Activated T-helper 2 cell treated with anti-CD3 and anti-CD28 coated beads, Interferon-gamma antibody, Interleukin-2, Interleukin-4, amounts not matched to agents 10 μg/mL and 5 μg/mL and 100 μg/mL, durations not matched to agents 14 hours and 24 hours and 36 hours (primary cell): Measurements from ENCODE around the gene LCP1. TPM values are rescaled to one million over a fixed set of nuclear protein-coding genes. Genes with fewer than 3 reads are reported as not detected.

Experiments
- DNase-seq: peaks from one replicate; pipeline ENCODE4 v3.0.0; 2021; ENCODE audit warnings: low spot score
- H3K27ac Mint-ChIP-seq: one replicate; pipeline ENCODE4 v1.8.0; 2021; ENCODE audit warnings: mixed read lengths
- H3K27me3 Mint-ChIP-seq: one replicate; pipeline ENCODE4 v1.8.0; 2021; ENCODE audit warnings: low read depth, mixed read lengths
- H3K36me3 Mint-ChIP-seq: one replicate; pipeline ENCODE4 v1.8.0; 2021; ENCODE audit warnings: low read depth, mixed read lengths
- H3K4me1 Mint-ChIP-seq: one replicate; pipeline ENCODE4 v1.8.0; 2021; ENCODE audit warnings: low read depth, mixed read lengths
- H3K4me3 Mint-ChIP-seq: one replicate; pipeline ENCODE4 v1.8.0; 2021; ENCODE audit warnings: low read depth, mild to moderate bottlenecking, moderate library complexity, mixed read lengths
- H3K9me3 Mint-ChIP-seq: one replicate; pipeline ENCODE4 v1.8.0; 2021; ENCODE audit warnings: mixed read lengths
- intact Hi-C: fragments of 100-400 bp; cut with micrococcal nuclease; formaldehyde crosslinking; loops from one replicate; pipeline ENCODE4 v1.15.1; 2023
- total RNA-seq: library from RNA; stranded (reverse); gene quantifications from 2 replicates; pipeline ENCODE4 v1.2.3, GENCODE V29; 2022

Gene LCP1
- total RNA-seq, 1 donor from 2014 or later = 741 TPM

DNA sequence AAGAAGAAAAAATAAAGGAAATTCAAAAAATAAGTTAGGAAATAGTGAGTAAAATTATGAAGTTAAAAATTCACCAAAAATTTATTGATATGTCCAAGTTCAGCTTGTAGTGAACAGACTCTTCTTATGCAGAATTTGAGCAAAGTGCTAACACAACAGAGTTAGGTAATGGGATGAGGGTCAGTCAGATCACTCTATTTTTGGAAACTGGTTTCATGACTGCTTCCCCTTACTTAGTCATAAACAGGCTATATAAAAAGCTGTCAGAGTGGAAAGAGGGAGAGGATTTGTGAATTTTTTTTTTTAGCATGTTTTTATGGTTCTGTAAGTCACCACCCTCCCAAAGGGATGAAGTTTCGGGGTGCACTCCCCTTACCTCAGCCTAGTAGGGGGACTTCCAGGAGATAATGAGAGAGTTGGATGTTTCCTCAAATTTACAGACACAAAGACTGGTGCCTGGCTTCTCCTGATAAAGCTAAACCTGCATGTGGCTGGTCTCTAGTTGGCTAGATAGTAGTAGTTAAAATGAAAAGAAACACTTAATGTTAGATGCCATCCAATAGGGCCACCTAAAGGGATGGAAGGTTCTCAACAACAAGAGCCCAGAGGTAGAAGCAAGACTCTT, 81.7 kb downstream of the LCP1 start:
- Mint-ChIP-seq H3K4me1 (no peaks in the 10 kb centered on the region), H3K27me3 (peaks cover 13% of the 10 kb centered on the region), H3K9me3 (no peaks in the 10 kb centered on the region), H3K27ac (no peak overlapping the region), H3K4me3 (no peak overlapping the region), H3K36me3 (no peaks in the 10 kb centered on the region)
- intact Hi-C loops = no loop called here
- DNase-seq = no peak

GRCh38 chr13:46097663-46098062, 84.3 kb downstream of the LCP1 start:
- Mint-ChIP-seq H3K9me3 (no peaks in the 10 kb centered on the region), H3K27ac (no peak overlapping the region), H3K36me3 (no peaks in the 10 kb centered on the region), H3K27me3 (peaks cover 14% of the 10 kb centered on the region), H3K4me1 (no peaks in the 10 kb centered on the region), H3K4me3 (no peak overlapping the region)
- DNase-seq = no peak
- intact Hi-C loops = no loop called here

- DNase-seq = no peak
- no peaks in the 10 kb centered on the region for H3K4me1 Mint-ChIP-seq
- no peak overlapping the region for H3K4me3 Mint-ChIP-seq
- no peak overlapping the region for H3K27ac Mint-ChIP-seq
- H3K9me3 Mint-ChIP-seq = no peaks in the 10 kb centered on the region
- intact Hi-C loops = no loop called here
- H3K27me3 Mint-ChIP-seq = peaks cover 17% of the 10 kb centered on the region
- H3K36me3 Mint-ChIP-seq = no peaks in the 10 kb centered on the region
These were observed 85.0 kb downstream of the LCP1 start for GRCh38 chr13:46097015-46097414.

DNA sequence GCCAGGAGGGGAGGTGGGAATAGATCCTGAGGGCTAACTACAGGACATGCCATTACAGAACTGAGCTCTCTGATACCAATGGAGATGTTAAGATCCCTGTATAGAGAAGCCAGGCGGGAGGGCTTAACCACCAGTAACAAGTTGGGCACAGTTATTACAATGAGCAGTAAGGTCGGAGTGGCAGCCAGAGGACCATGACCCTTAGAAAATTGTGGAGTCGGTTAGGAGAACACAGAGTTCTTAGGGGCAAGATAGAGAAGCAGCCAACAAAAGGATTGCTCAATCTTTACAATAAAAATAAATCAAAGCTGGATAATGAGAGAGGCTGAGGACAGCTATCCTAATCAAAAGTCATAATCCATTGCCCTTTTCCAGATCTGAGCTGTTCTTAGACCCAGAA, 87.5 kb downstream of the LCP1 start:
- H3K9me3 Mint-ChIP-seq = no peaks in the 10 kb centered on the region
- DNase-seq = no peak
- H3K27ac Mint-ChIP-seq = no peak overlapping the region
- no peak overlapping the region for H3K4me3 Mint-ChIP-seq
- peaks cover 23% of the 10 kb centered on the region for H3K27me3 Mint-ChIP-seq
- intact Hi-C loops = no loop called here
- H3K36me3 Mint-ChIP-seq = no peaks in the 10 kb centered on the region
- no peaks in the 10 kb centered on the region for H3K4me1 Mint-ChIP-seq

- no peak for DNase-seq
These were observed 93.0 kb downstream of the LCP1 start for GRCh38 chr13:46088821-46089562.

GRCh38 chr13:46087481-46087880, 94.5 kb downstream of the LCP1 start:
- Mint-ChIP-seq H3K27ac (no peak overlapping the region), H3K9me3 (no peaks in the 10 kb centered on the region), H3K27me3 (peaks cover 11% of the 10 kb centered on the region), H3K4me3 (no peak overlapping the region), H3K36me3 (no peaks in the 10 kb centered on the region), H3K4me1 (peaks cover 3% of the 10 kb centered on the region)
- intact Hi-C loops = no loop called here
- no peak for DNase-seq

More at GRCh38 chr13:46088821-46089562, 93.0 kb downstream of the LCP1 start:
- peaks cover 20% of the 10 kb centered on the region for H3K27me3 Mint-ChIP-seq
- no peak overlapping the region for H3K4me3 Mint-ChIP-seq
- no peak overlapping the region for H3K27ac Mint-ChIP-seq
- intact Hi-C loops = no loop called here
- H3K36me3 Mint-ChIP-seq = no peaks in the 10 kb centered on the region
- H3K9me3 Mint-ChIP-seq = no peaks in the 10 kb centered on the region
- peaks cover 3% of the 10 kb centered on the region for H3K4me1 Mint-ChIP-seq

DNA sequence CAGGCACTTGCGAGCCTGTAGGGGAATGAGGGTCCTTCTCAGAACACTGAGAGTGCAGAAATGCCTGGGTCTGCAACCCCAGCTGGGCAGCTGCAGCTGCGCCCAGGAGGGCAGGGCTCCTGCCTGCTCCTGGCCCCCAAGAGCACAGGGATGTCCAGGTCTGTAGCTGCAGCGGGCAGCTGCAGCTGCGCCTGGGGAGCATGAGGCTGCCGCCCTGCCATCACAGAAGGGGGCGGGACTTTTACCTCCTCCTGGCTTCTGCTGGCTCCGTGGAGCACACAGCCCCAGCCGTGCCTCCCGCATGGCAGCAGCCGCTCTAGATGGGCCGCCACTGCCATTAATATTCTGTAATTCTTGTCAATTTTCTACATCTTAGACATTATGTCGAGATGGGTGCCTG, 95.0 kb downstream of the LCP1 start:
- peaks cover 3% of the 10 kb centered on the region for H3K4me1 Mint-ChIP-seq
- H3K4me3 Mint-ChIP-seq = no peak overlapping the region
- intact Hi-C loops = no loop called here
- no peak overlapping the region for H3K27ac Mint-ChIP-seq
- DNase-seq = no peak
- H3K9me3 Mint-ChIP-seq = no peaks in the 10 kb centered on the region
- H3K36me3 Mint-ChIP-seq = no peaks in the 10 kb centered on the region
- peaks cover 13% of the 10 kb centered on the region for H3K27me3 Mint-ChIP-seq

DNA sequence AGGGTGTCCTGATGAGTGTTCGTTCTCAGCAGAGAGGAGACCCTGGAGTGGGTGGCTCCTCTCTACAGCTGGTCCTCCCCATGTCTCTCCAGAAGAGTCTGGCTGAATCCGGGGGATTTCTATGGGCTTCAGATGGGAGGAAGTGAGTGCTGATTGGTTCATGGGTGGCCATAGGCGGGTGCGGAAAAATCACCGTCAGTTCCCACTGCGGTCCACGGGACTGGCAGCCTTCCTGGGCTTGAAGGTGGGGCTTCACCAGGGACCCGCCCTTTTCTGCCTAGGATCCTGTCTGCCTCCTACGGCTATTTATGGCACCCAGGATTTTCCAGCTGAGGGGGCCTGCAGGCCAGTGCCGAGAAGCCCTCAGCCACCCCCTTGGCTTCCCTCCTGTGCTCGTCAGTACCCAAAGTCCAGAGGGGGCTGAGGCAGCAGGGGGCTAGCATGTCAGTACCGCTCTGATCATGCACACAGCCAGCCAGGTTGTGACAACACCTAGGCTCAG, 95.5 kb downstream of the LCP1 start:
- no peak for DNase-seq
- Mint-ChIP-seq H3K9me3 (no peaks in the 10 kb centered on the region), H3K4me1 (peaks cover 3% of the 10 kb centered on the region), H3K27me3 (peaks cover 13% of the 10 kb centered on the region), H3K27ac (no peak overlapping the region), H3K4me3 (no peak overlapping the region), H3K36me3 (no peaks in the 10 kb centered on the region)
- intact Hi-C loops = no loop called here

GRCh38 chr13:46085737-46086136, 96.2 kb downstream of the LCP1 start:
- Mint-ChIP-seq H3K36me3 (no peaks in the 10 kb centered on the region), H3K27me3 (peaks cover 8% of the 10 kb centered on the region), H3K27ac (no peak overlapping the region), H3K4me3 (no peak overlapping the region), H3K9me3 (no peaks in the 10 kb centered on the region), H3K4me1 (peaks cover 3% of the 10 kb centered on the region)
- intact Hi-C loops = no loop called here
- no peak for DNase-seq

DNA sequence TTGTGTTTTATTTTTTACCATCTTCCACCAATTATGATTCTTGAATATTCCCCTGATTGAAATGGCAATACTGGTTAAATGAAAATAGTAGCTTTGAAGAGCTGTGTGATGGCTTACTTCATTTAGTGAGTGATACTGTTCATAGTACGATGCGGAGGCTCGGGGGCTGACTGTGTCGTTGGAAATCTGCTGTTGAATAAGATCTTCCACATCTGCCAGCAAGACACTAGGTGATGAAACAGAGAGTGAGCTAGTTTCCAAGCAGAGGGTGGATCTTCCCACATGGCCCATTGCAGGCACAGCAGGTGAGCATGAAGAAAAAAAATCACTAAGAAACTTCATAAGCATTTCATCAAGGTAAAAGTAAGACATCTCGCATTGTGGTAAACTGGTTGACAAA, 99.7 kb downstream of the LCP1 start:
- Mint-ChIP-seq H3K27ac (no peak overlapping the region), H3K4me3 (no peak overlapping the region), H3K9me3 (no peaks in the 10 kb centered on the region), H3K36me3 (no peaks in the 10 kb centered on the region), H3K4me1 (peaks cover 5% of the 10 kb centered on the region), H3K27me3 (peaks cover 10% of the 10 kb centered on the region)
- no peak for DNase-seq
- intact Hi-C loops = no loop called here

DNA sequence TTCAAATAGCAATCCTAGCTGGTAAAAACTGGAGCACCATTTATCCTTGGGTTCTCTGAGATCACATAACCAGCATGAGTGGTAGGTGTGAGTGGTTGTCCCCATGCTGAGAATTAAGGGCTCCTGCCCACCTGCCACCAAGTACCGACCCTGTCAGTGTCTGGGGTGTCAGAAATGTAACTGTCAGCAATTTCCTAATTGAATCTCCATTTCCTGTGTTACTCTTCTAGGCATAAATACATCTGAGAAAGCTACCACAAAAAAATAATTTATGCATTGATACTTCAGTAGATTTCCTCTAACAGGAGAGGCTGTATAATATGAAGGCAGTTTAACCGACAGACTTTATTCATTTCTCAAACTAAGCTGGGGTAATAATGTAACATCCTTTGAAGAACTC, 102.2 kb downstream of the LCP1 start:
- Mint-ChIP-seq H3K4me3 (no peak overlapping the region), H3K36me3 (no peaks in the 10 kb centered on the region), H3K27me3 (peaks cover 21% of the 10 kb centered on the region), H3K9me3 (no peaks in the 10 kb centered on the region), H3K27ac (no peak overlapping the region), H3K4me1 (peaks cover 5% of the 10 kb centered on the region)
- no peak for DNase-seq
- intact Hi-C loops = no loop called here

GRCh38 chr13:46077265-46077664, 104.7 kb downstream of the LCP1 start:
- H3K36me3 Mint-ChIP-seq = no peaks in the 10 kb centered on the region
- peaks cover 5% of the 10 kb centered on the region for H3K4me1 Mint-ChIP-seq

GRCh38 chr13:46076827-46077226, 105.2 kb downstream of the LCP1 start:
- H3K4me1 Mint-ChIP-seq = peaks cover 5% of the 10 kb centered on the region
- H3K36me3 Mint-ChIP-seq = no peaks in the 10 kb centered on the region
- no peaks in the 10 kb centered on the region for H3K9me3 Mint-ChIP-seq
- H3K4me3 Mint-ChIP-seq = no peak overlapping the region
- no peak overlapping the region for H3K27ac Mint-ChIP-seq
- intact Hi-C loops = no loop called here
- no peak for DNase-seq
- H3K27me3 Mint-ChIP-seq = peaks cover 25% of the 10 kb centered on the region

More at GRCh38 chr13:46077265-46077664, 104.7 kb downstream of the LCP1 start:
- no peak for DNase-seq
- Mint-ChIP-seq H3K9me3 (no peaks in the 10 kb centered on the region), H3K27ac (no peak overlapping the region), H3K27me3 (peaks cover 26% of the 10 kb centered on the region), H3K4me3 (no peak overlapping the region)
- intact Hi-C loops = no loop called here
